ENCODE measurements around the gene KRTAP17-1. TPM values are rescaled to one million over a fixed set of nuclear protein-coding genes. Genes with fewer than 3 reads are reported as not detected.

The KRTAP17-1 gene
- polyA plus RNA-seq, 1 of the 3 experiments (the other 2 are of a cell fraction): not detected

- Histone ChIP-seq H3K27me3 (ENCODE audit: insufficient read depth) (no peaks in the 10 kb centered on the region), H3K36me3 (replicated peaks in 1 of 2; ENCODE audit: control insufficient read depth in 1 of 2, insufficient read depth in 2 of 2, low read length in 1 of 2) (no peaks in the 10 kb centered on the region), H3K9me2 (no peaks in the 10 kb centered on the region), H3K9me3 (no peaks in the 10 kb centered on the region), H3K4me1 (ENCODE audit: control insufficient read depth in 1 of 2, insufficient read depth in 2 of 2, low read depth in 1 of 2, low read length in 1 of 2) (no peaks in the 10 kb centered on the region), H3K4me3 (ENCODE audit: low read depth in 2 of 2, low read length in 1 of 2) (no peak overlapping the region), H3K27ac (ENCODE audit: low read depth in 2 of 2, low read length in 1 of 2) (no peak overlapping the region), H3F3A (replicated peaks; ENCODE audit: insufficient read depth) (no peaks in the 10 kb centered on the region), H2AFZ (ENCODE audit: low read depth) (no peak overlapping the region), H3K4me2 (no peak overlapping the region), H3K9ac (no peak overlapping the region), H3K79me2 (ENCODE audit: insufficient read depth) (no peaks in the 10 kb centered on the region), H4K20me1 (ENCODE audit: insufficient read depth) (no peaks in the 10 kb centered on the region)
- no peak for DNase-seq
- WGBS (ENCODE audit: low lambda C conversion rate): 69% methylated on average over 1 of the region's 1 CpG
- ChIA-PET CTCF (no interaction called here), POLR2A (no interaction called here)
- TF ChIP-seq TAF1 (IDR thresholded peaks at IDR 0.05; ENCODE audit: borderline replicate concordance, low read depth, low read length) (no peak), FOSL2 (IDR thresholded peaks at IDR 0.05; ENCODE audit: borderline replicate concordance, low read depth) (no peak), EP300 (IDR thresholded peaks at IDR 0.05; ENCODE audit: borderline replicate concordance in 1 of 2, low read depth in 1 of 2, low read length in 1 of 2) (no peak), CHD2 (IDR thresholded peaks at IDR 0.05; ENCODE audit: low read length, partially characterized antibody) (no peak), JUND (IDR thresholded peaks at IDR 0.05) (no peak), RCOR1 (IDR thresholded peaks at IDR 0.05; ENCODE audit: low read length) (no peak), MXI1 (IDR thresholded peaks at IDR 0.05; ENCODE audit: low read depth, low read length) (no peak), ELF1 (IDR thresholded peaks at IDR 0.05) (no peak), TCF12 (IDR thresholded peaks at IDR 0.05) (no peak)
Observed at GRCh38 chr17:41335747-41336146, 20.2 kb upstream of the KRTAP17-1 start.

DNA sequence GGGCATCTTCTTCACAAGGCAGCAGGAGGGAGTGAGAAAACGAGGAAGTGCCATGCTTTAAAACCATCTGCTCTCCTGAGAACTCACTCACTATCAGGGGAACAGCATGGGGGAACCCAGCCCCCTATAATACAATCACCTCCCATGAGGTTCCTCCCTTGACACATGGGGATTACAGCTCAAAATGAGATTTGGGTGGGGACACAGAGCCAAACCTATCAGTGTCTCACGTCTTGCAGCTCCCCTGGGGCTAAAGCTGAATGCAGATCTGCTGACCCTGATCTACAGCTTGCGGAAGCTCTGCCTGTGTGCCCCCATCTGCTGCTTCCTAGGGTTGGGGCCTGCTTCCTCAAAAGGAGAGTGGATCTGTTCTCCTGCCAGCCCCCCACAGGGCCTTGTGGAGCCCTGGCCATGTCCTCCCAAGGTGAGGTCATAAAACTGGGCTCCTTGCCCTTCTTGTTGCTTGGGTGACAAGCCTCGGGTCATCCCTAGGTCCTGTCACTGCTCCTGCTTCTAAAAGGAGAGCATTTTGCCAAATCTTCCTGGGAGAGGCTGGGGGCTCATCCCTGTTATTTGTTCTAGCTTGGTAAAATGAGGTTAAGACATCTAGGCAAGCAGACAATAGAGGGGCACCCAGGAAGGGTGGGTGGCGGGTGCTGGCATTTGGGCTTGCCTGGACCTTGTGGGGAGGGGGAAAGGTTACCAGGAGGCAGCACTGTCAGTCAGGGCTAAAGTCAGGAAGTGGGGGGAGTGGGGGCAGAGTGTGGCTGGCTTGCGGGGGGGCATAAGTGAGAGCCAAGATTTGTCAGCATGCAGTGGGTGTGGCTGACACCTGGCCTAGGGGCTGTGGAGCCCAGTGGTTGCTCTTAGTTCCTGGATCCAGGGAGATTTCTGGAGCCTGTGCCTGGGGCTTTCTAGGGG is 19.1 kb upstream of the KRTAP17-1 start:
- H3K27me3 ChIP-seq (ENCODE audit: insufficient read depth): no peaks in the 10 kb centered on the region
- no peak overlapping the region for H3K27ac ChIP-seq (ENCODE audit: low read depth in 2 of 2, low read length in 1 of 2)
- DNase-seq: no peak
- H3K79me2 ChIP-seq (ENCODE audit: insufficient read depth): no peaks in the 10 kb centered on the region
- CTCF ChIA-PET: interaction anchor here (0.6 to 2.2 kb wide), 2 partner anchors 13 to 1902 kb away, joined by 3 to 9 read pairs; no protein-coding TSS in a partner anchor
- no peaks in the 10 kb centered on the region for H3K9me2 ChIP-seq
- H3K9ac ChIP-seq: no peak overlapping the region
- WGBS (ENCODE audit: low lambda C conversion rate): 41% methylated on average over 5 of the region's 6 CpGs
- no peaks in the 10 kb centered on the region for H3K36me3 ChIP-seq (replicated peaks in 1 of 2; ENCODE audit: control insufficient read depth in 1 of 2, insufficient read depth in 2 of 2, low read length in 1 of 2)
- no peak overlapping the region for H2AFZ ChIP-seq (ENCODE audit: low read depth)
- POLR2A ChIA-PET: no interaction called here
- H4K20me1 ChIP-seq (ENCODE audit: insufficient read depth): no peaks in the 10 kb centered on the region
- no peaks in the 10 kb centered on the region for H3K4me1 ChIP-seq (ENCODE audit: control insufficient read depth in 1 of 2, insufficient read depth in 2 of 2, low read depth in 1 of 2, low read length in 1 of 2)
- no peaks in the 10 kb centered on the region for H3F3A ChIP-seq (replicated peaks; ENCODE audit: insufficient read depth)
- TF ChIP-seq NRF1 (IDR thresholded peaks at IDR 0.05; ENCODE audit: low read depth, low read length) (no peak), SMC3 (IDR thresholded peaks at IDR 0.05; ENCODE audit: low read depth, low read length) (no peak), RAD21 (IDR thresholded peaks at IDR 0.05; ENCODE audit: low read length) (no peak), RFX5 (IDR thresholded peaks at IDR 0.05; ENCODE audit: low read length) (no peak), SIN3A (IDR thresholded peaks at IDR 0.05; ENCODE audit: borderline replicate concordance, low read depth, low read length) (no peak), POLR2AphosphoS5 (IDR thresholded peaks at IDR 0.05; ENCODE audit: low read depth, low read length) (no peak), USF1 (IDR thresholded peaks at IDR 0.05; ENCODE audit: borderline replicate concordance, low read depth) (no peak), TCF12 (IDR thresholded peaks at IDR 0.05) (no peak), YY1 (IDR thresholded peaks at IDR 0.05; ENCODE audit: low read depth) (no peak)
- TF ChIP-seq, protein P1, sequence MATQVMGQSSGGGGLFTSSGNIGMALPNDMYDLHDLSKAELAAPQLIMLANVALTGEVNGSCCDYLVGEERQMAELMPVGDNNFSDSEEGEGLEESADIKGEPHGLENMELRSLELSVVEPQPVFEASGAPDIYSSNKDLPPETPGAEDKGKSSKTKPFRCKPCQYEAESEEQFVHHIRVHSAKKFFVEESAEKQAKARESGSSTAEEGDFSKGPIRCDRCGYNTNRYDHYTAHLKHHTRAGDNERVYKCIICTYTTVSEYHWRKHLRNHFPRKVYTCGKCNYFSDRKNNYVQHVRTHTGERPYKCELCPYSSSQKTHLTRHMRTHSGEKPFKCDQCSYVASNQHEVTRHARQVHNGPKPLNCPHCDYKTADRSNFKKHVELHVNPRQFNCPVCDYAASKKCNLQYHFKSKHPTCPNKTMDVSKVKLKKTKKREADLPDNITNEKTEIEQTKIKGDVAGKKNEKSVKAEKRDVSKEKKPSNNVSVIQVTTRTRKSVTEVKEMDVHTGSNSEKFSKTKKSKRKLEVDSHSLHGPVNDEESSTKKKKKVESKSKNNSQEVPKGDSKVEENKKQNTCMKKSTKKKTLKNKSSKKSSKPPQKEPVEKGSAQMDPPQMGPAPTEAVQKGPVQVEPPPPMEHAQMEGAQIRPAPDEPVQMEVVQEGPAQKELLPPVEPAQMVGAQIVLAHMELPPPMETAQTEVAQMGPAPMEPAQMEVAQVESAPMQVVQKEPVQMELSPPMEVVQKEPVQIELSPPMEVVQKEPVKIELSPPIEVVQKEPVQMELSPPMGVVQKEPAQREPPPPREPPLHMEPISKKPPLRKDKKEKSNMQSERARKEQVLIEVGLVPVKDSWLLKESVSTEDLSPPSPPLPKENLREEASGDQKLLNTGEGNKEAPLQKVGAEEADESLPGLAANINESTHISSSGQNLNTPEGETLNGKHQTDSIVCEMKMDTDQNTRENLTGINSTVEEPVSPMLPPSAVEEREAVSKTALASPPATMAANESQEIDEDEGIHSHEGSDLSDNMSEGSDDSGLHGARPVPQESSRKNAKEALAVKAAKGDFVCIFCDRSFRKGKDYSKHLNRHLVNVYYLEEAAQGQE (IDR thresholded peaks at IDR 0.05; ENCODE audit: low read depth, low read length): no peak
- TF ChIP-seq, protein P2, sequence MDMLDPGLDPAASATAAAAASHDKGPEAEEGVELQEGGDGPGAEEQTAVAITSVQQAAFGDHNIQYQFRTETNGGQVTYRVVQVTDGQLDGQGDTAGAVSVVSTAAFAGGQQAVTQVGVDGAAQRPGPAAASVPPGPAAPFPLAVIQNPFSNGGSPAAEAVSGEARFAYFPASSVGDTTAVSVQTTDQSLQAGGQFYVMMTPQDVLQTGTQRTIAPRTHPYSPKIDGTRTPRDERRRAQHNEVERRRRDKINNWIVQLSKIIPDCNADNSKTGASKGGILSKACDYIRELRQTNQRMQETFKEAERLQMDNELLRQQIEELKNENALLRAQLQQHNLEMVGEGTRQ (IDR thresholded peaks at IDR 0.05; ENCODE audit: borderline replicate concordance, low read depth, low read length): no peak
- no peak overlapping the region for H3K4me3 ChIP-seq (ENCODE audit: low read depth in 2 of 2, low read length in 1 of 2)
- no peaks in the 10 kb centered on the region for H3K9me3 ChIP-seq
- no peak overlapping the region for H3K4me2 ChIP-seq

All from SK-N-SH (cell line).